ENCODE results near the gene NEDD8. TPM values are rescaled to one million over a fixed set of nuclear protein-coding genes. Genes with fewer than 3 reads are reported as not detected.

Gene NEDD8
- total and polyA plus RNA-seq, 2 donors (not counting 1 experiment from before 2014, with no cell fraction given) = 86.7 to 98.5 TPM

- Histone ChIP-seq H3K9me3 (ENCODE audit: control extremely low read depth in 1 of 3, control insufficient read depth in 2 of 3, insufficient read depth in 1 of 3, low read length in 2 of 3) (no peaks in the 10 kb centered on the region), H3K27me3 (replicated peaks in 1 of 4; ENCODE audit: control extremely low read depth in 1 of 4, control insufficient read depth in 3 of 4, insufficient read depth in 4 of 4, low read length in 3 of 4) (no peaks in the 10 kb centered on the region), H3K4me2 (replicated peaks; ENCODE audit: low read depth, low read length, poor library complexity, severe bottlenecking) (no peak overlapping the region), H3K79me2 (ENCODE audit: control insufficient read depth, insufficient read depth, low read length) (no peaks in the 10 kb centered on the region), H2AFZ (ENCODE audit: insufficient read depth, low read depth, low read length, poor library complexity, severe bottlenecking) (no peak overlapping the region), H3K9ac (ENCODE audit: low read length) (no peak overlapping the region), H3K4me3 (ENCODE audit: control extremely low read depth in 1 of 5, extremely low read depth in 1 of 5, insufficient read depth in 1 of 5, low read depth in 2 of 5, low read length in 4 of 5) (no peak overlapping the region), H3K36me3 (replicated peaks in 1 of 2; ENCODE audit: control extremely low read depth in 1 of 2, control insufficient read depth in 1 of 2, extremely low read depth in 1 of 2, insufficient read depth in 2 of 2, low read length in 1 of 2) (peaks cover 3 to 64% of the 10 kb centered on the region in 2 experiments), H3K27ac (ENCODE audit: low read length in 2 of 2) (no peak overlapping the region), H3K4me1 (ENCODE audit: control insufficient read depth in 2 of 2, insufficient read depth in 2 of 2, low read length in 2 of 2) (no peaks in the 10 kb centered on the region), H4K20me1 (ENCODE audit: control insufficient read depth, insufficient read depth, low read length, poor library complexity, severe bottlenecking) (no peaks in the 10 kb centered on the region)
- no peak overlapping the region for H3K4me3 Mint-ChIP-seq
- WGBS (ENCODE audit: insufficient coverage) = 73% methylated on average over 9 of the region's 14 CpGs
- no peaks in the 10 kb centered on the region for H3K9me3 Mint-ChIP-seq (ENCODE audit: insufficient read depth)
- DNase-seq (no peak), ATAC-seq (ENCODE audit: low read depth) (no peak)
- intact Hi-C loops (cut with micrococcal nuclease) = no loop called here
- TF ChIP-seq, protein P1, sequence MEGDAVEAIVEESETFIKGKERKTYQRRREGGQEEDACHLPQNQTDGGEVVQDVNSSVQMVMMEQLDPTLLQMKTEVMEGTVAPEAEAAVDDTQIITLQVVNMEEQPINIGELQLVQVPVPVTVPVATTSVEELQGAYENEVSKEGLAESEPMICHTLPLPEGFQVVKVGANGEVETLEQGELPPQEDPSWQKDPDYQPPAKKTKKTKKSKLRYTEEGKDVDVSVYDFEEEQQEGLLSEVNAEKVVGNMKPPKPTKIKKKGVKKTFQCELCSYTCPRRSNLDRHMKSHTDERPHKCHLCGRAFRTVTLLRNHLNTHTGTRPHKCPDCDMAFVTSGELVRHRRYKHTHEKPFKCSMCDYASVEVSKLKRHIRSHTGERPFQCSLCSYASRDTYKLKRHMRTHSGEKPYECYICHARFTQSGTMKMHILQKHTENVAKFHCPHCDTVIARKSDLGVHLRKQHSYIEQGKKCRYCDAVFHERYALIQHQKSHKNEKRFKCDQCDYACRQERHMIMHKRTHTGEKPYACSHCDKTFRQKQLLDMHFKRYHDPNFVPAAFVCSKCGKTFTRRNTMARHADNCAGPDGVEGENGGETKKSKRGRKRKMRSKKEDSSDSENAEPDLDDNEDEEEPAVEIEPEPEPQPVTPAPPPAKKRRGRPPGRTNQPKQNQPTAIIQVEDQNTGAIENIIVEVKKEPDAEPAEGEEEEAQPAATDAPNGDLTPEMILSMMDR (IDR thresholded peaks at IDR 0.05) = no peak
- TF ChIP-seq EZH2 (IDR thresholded peaks at IDR 0.05; ENCODE audit: borderline replicate concordance, insufficient read depth, low read depth, low read length, poor library complexity, severe bottlenecking) = no peak
- H3K4me1 Mint-ChIP-seq = peaks cover 8% of the 10 kb centered on the region
- no peak overlapping the region for H3K27ac Mint-ChIP-seq
- H3K27me3 Mint-ChIP-seq = no peaks in the 10 kb centered on the region
- ChIA-PET POLR2A (interaction anchor here (0.6 to 0.8 kb wide), 3 partner anchors 10 to 73 kb away, joined by 3 to 6 read pairs (median 5); partner anchors contain the start of gene MDP1), CTCF (interaction anchor here (1.0 to 1.2 kb wide), 2 partner anchors 85 to 129 kb away, joined by 3 read pairs; partner anchors contain the start of gene CIDEB)
Observed at GRCh38 chr14:24179294-24179960, 52.7 kb downstream of the NEDD8 start.
